Measurements from ENCODE around the gene ARIH2.

The ARIH2 gene

DNA sequence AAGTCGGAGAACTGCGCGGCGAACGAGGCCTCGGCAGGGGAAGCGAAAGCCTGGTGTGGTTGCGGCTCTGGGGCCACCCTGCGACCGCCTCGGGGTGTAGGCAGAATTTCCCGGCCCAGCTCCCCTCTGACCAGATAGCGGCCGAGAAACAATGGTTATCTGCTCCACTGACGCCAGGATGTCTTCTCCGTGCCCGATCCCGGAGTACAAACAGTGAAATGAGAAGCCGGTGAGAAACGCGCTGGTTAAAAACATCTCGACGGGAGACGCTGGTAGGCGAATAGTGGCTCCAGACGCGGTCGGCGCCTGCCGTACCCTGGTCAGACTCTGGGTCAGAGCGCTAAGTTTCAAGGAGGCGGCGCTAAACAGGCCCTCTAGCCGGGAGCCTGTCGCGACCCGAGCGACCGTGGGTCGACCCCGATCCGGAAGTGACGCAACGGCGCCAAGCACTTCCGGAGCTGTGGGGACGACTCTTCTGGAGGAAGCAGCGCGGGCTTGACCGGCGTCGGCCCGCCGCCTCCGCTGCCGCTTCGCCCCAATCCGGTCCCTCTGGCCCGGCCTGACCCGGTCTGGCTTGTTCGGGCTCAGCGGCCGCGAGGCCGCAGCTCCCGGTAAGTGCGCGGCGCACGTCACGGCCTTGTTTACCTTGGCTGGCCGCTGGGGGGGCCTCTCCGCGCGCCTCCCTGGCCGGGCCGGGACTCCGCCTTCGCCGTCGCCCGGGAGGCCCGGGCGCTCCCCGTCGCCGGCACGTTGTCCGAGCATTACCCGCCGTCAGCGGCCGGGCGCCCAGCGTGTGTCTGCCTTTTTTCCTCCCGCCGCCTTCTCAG lies at the start of gene ARIH2:
Gene ARIH2 (plus strand): TSS at position 455 of the 827 bp plus-strand sequence. CDS start 8,717 bp downstream, outside the sequence.
- TF ChIP-seq, protein P1, sequence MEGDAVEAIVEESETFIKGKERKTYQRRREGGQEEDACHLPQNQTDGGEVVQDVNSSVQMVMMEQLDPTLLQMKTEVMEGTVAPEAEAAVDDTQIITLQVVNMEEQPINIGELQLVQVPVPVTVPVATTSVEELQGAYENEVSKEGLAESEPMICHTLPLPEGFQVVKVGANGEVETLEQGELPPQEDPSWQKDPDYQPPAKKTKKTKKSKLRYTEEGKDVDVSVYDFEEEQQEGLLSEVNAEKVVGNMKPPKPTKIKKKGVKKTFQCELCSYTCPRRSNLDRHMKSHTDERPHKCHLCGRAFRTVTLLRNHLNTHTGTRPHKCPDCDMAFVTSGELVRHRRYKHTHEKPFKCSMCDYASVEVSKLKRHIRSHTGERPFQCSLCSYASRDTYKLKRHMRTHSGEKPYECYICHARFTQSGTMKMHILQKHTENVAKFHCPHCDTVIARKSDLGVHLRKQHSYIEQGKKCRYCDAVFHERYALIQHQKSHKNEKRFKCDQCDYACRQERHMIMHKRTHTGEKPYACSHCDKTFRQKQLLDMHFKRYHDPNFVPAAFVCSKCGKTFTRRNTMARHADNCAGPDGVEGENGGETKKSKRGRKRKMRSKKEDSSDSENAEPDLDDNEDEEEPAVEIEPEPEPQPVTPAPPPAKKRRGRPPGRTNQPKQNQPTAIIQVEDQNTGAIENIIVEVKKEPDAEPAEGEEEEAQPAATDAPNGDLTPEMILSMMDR (IDR thresholded peaks at IDR 0.05; ENCODE audit: low read depth, low read length, missing control alignments) = peak; percentile 32
- peak within 1 kb of the TSS; percentile 89 for H3K4me3 ChIP-seq (ENCODE audit: low read depth, low read length)
- DNase-seq (ENCODE audit: low read depth) = peak; percentile 89

DNA sequence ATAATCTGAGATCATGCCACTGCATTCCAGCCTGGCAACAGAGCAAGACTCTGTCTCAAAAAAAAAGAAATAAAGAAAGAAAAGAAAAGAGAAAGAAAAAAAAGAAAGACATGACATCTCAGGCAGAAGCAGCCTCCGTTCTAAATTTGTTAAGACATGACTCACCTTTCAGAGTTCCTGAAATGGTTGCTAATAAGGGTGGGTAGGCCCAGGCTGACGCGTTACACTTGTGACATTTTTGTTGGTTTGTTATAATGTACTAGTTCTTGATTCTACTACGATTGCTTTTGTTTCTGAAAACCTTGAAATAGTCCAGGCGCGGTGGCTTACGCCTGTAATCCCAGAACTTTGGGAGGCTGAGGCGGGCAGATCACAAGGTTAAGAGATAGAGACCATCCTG lies 41.0 kb upstream of the ARIH2 start:
- TF ChIP-seq, protein P1 (IDR thresholded peaks at IDR 0.05; ENCODE audit: low read depth, low read length, missing control alignments) = no peak
- no peak for DNase-seq (ENCODE audit: low read depth)
- no peak overlapping the region for H3K4me3 ChIP-seq (ENCODE audit: low read depth, low read length)

DNA sequence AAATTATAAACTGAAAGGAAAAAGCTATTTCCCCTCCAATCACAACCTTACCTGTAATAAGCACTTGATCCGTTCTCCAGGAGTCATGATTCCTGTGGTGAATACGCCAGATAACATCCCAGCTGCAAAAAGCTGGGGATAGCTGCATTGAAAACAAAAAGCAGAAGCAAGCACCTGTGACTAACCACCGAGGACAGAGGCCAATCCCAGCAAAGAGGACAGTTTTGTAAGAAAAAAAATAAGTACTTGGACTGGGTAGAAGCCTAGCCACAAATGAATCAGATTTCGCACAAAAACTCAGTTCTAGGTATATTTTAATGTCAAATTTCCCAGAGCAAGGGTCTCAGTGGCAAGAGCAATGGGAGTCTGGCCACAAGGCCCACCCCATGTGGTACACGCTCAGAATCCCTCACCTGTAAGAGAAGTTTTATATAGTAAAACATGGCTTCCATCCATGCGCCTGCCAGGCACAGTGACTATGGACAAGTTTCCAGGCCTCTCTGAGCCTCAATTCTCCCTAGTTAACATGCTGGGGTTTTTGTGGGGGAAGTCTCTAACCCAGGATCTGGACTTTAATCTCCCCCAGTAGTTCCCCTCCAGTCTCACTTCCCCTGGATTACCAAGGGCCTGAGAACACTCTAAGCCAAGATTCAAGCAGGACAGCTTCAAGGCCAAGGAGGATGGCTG lies 39.2 kb upstream of the ARIH2 start:
- TF ChIP-seq, protein P1 (IDR thresholded peaks at IDR 0.05; ENCODE audit: low read depth, low read length, missing control alignments) = no peak
- no peak for DNase-seq (ENCODE audit: low read depth)
- no peak overlapping the region for H3K4me3 ChIP-seq (ENCODE audit: low read depth, low read length)

DNA sequence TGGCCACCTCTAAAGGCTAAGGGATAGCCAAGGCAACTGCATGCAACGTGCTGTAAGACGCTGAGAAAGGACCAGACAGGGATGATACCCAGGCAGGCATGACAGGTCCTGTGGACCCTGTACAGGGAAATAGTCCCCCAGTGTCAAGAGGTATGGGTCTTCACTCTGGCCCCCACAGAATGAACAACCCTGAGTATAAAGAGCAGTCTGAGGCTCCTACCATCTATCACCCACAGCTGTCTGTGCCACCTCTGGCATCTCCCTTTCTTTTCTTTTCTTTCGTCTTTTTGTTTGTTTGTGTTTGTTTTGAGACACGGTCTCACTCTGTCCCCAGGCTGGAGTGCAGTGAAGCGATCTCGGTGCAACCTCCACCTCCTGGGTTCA lies 38.7 kb upstream of the ARIH2 start:
- DNase-seq (ENCODE audit: low read depth) = no peak
- TF ChIP-seq, protein P1 (IDR thresholded peaks at IDR 0.05; ENCODE audit: low read depth, low read length, missing control alignments) = no peak
- no peak overlapping the region for H3K4me3 ChIP-seq (ENCODE audit: low read depth, low read length)

DNA sequence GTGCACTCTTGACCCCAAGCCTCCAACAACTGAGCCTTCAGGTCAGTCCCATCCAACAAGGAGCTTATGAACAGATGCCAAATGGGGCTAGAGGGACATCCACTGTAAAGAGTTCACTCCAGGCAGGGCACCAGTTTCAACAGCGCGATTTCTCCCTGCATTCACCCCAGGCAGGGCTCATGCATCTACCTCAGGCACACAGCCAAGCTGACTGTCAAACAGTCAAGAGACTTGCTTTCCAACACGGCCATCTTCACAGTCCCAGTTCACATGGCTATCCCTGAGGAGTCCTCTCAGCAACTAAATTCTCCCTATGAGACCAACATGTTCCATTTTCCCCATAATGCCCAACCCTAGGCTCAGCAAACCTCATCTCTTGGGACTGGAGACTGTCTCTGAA lies 37.6 kb upstream of the ARIH2 start:
- H3K4me3 ChIP-seq (ENCODE audit: low read depth, low read length) = no peak overlapping the region
- DNase-seq (ENCODE audit: low read depth) = no peak
- TF ChIP-seq, protein P1 (IDR thresholded peaks at IDR 0.05; ENCODE audit: low read depth, low read length, missing control alignments) = no peak

DNA sequence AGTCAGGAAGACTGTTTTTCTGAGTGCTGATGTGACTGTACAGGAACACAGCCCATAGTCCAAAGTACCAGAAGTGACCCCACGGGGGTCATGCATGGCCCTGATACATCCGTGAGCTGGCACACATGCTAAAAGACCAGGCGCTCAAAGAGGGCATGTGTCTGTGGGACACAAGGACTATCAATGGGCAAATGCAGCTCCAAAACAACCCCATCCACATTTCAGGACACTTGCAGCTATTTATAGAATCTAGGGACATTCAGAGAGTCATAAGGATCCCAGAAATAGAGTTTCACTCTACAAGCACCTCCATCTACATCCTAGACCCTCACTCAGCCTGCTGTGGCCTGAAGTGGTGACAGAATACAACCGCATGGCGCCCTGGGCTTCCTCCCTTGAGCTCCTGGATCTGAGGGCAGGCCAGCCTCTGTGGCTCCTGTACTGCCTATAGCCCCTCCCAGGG lies 37.0 kb upstream of the ARIH2 start:
- DNase-seq (ENCODE audit: low read depth) = no peak
- H3K4me3 ChIP-seq (ENCODE audit: low read depth, low read length) = no peak overlapping the region
- TF ChIP-seq, protein P1 (IDR thresholded peaks at IDR 0.05; ENCODE audit: low read depth, low read length, missing control alignments) = no peak

Data from GM12864 (cell line).